Suprapubic skin (tissue), 4 donors: ENCODE data around the gene HIF1AN. TPM values are rescaled to one million over a fixed set of nuclear protein-coding genes. Genes with fewer than 3 reads are reported as not detected.

Experiments used
- DNase-seq, 2 donors: peaks; one replicate each; pipeline ENCODE4 v3.0.0-alpha.2; 2019; ENCODE audit warnings: low spot score in 2 of 2
- H3K27ac ChIP-seq: fragments of 200-600 bp; sonication (generic); one replicate; pipeline ENCODE4 v1.5.1; 2019
- H3K27me3 ChIP-seq: fragments of 200-600 bp; sonication (generic); one replicate; pipeline ENCODE4 v1.5.1; 2019
- H3K36me3 ChIP-seq: fragments of 200-600 bp; sonication (generic); one replicate; pipeline ENCODE4 v1.5.1; 2019
- H3K4me1 ChIP-seq: fragments of 200-600 bp; sonication (generic); one replicate; pipeline ENCODE4 v1.5.1; 2019
- H3K4me3 ChIP-seq: fragments of 200-600 bp; sonication (generic); one replicate; pipeline ENCODE4 v1.5.1; 2019; ENCODE audit warnings: mild to moderate bottlenecking
- H3K9me3 ChIP-seq: fragments of 200-600 bp; sonication (generic); one replicate; pipeline ENCODE4 v1.5.1; 2019
- CTCF ChIP-seq, 2 donors: fragments of 200-600 bp in 1 of 2; fragments of 450-650 bp in 1 of 2; sonication (generic) in 1 of 2; IDR thresholded peaks; one replicate each; pipeline ENCODE4 v1.5.1; 2016 to 2019; ENCODE audit warnings: antibody characterized with exemption in 2 of 2, mild to moderate bottlenecking in 1 of 2, moderate library complexity in 1 of 2
- EP300 ChIP-seq: sonication (generic); formaldehyde crosslinking; IDR thresholded peaks from one replicate; pipeline ENCODE4 v1.6.1; 2017; ENCODE audit warnings: antibody characterized with exemption
- POLR2A ChIP-seq, 2 donors: fragments of 450-650 bp; IDR thresholded peaks; one replicate each; pipeline ENCODE4 v1.6.1; 2017; ENCODE audit warnings: antibody characterized with exemption in 2 of 2, mild to moderate bottlenecking in 2 of 2, moderate library complexity in 2 of 2
- POLR2AphosphoS5 ChIP-seq, 3 donors: sonication (generic); formaldehyde crosslinking; IDR thresholded peaks; one replicate each; pipeline ENCODE4 v1.6.1; 2017; ENCODE audit warnings: antibody characterized with exemption in 3 of 3
- WGBS: methylation state at CpG from one replicate; pipeline ENCODE4 v1.1.5; 2018; 5-methylcytosine and 5-hydroxymethylcytosine counted together
- total RNA-seq, 4 donors: library from RNA; depleted of rRNA; stranded (reverse); fragments of >200 nt; gene quantifications; one replicate each; pipeline ENCODE4 v1.1.0, GENCODE V29; 2016

Gene HIF1AN
- total RNA-seq, 4 donors from 2014 or later, result 13.5 to 43.5 (median 22.1) TPM

- Histone ChIP-seq H3K27me3 (no peaks in the 10 kb centered on the region), H3K36me3 (peaks cover 35% of the 10 kb centered on the region), H3K27ac (no peak overlapping the region), H3K9me3 (no peaks in the 10 kb centered on the region), H3K4me1 (peaks cover 22% of the 10 kb centered on the region), H3K4me3 (peak overlapping the region; percentile 66)
- 39% methylated on average over 7 of the region's 7 CpGs for WGBS
- TF ChIP-seq CTCF (IDR thresholded peaks at IDR 0.05), result no peak
- no peak for TF ChIP-seq EP300
- no peak for TF ChIP-seq POLR2AphosphoS5 (IDR thresholded peaks at IDR 0.05)
- TF ChIP-seq POLR2A (IDR thresholded peaks at IDR 0.05), result no peak
- DNase-seq, result no peak
Observed at GRCh38 chr10:100528123-100528886, 7.4 kb upstream of the HIF1AN start.

GRCh38 chr10:100528921-100529474, 6.7 kb upstream of the HIF1AN start:
- H3K36me3 ChIP-seq, result peaks cover 28% of the 10 kb centered on the region
- H3K4me1 ChIP-seq, result peaks cover 22% of the 10 kb centered on the region
- peak overlapping the region; percentile 43 for H3K27ac ChIP-seq
- H3K9me3 ChIP-seq, result no peaks in the 10 kb centered on the region
- TF ChIP-seq CTCF (IDR thresholded peaks at IDR 0.05) (no peak), POLR2AphosphoS5 (IDR thresholded peaks at IDR 0.05) (no peak), POLR2A (IDR thresholded peaks at IDR 0.05) (no peak), EP300 (no peak)
- no peak for DNase-seq
- peak overlapping the region; percentile 66 for H3K4me3 ChIP-seq
- H3K27me3 ChIP-seq, result no peaks in the 10 kb centered on the region
- under 1% methylated on average over 17 of the region's 18 CpGs for WGBS

- Histone ChIP-seq H3K36me3 (peaks cover 22% of the 10 kb centered on the region), H3K27me3 (no peaks in the 10 kb centered on the region), H3K9me3 (no peaks in the 10 kb centered on the region), H3K27ac (peak within 1 kb of the TSS; percentile 43), H3K4me1 (peaks cover 22% of the 10 kb centered on the region), H3K4me3 (peak within 1 kb of the TSS; percentile 66)
- WGBS, result 2% methylated on average over 40 of the region's 43 CpGs
- DNase-seq, result peak; percentile 92 to 94
- no peak for TF ChIP-seq CTCF (IDR thresholded peaks at IDR 0.05)
- TF ChIP-seq EP300, result no peak
- peak in 1 of 3 donors; percentile 33 for TF ChIP-seq POLR2AphosphoS5 (IDR thresholded peaks at IDR 0.05)
- TF ChIP-seq POLR2A (IDR thresholded peaks at IDR 0.05), result peak in 1 of 2 donors; percentile 65
Observed at GRCh38 chr10:100529475-100530298, 6.1 kb upstream of the HIF1AN start, which contains the start of gene NDUFB8. Gene NDUFB8, minus strand, starts transcription at chr10:100529871. Its CDS starts 20 bp downstream, at chr10:100529851.

GRCh38 chr10:100531761-100532160, 4.0 kb upstream of the HIF1AN start:
- Histone ChIP-seq H3K36me3 (peaks cover 3% of the 10 kb centered on the region), H3K4me3 (no peak overlapping the region), H3K27ac (no peak overlapping the region), H3K27me3 (no peaks in the 10 kb centered on the region), H3K9me3 (no peaks in the 10 kb centered on the region), H3K4me1 (peaks cover 38% of the 10 kb centered on the region)
- no peak for DNase-seq
- no peak for TF ChIP-seq POLR2AphosphoS5 (IDR thresholded peaks at IDR 0.05)
- TF ChIP-seq CTCF (IDR thresholded peaks at IDR 0.05), result no peak
- TF ChIP-seq POLR2A (IDR thresholded peaks at IDR 0.05), result no peak
- TF ChIP-seq EP300, result no peak
